Suprapubic skin (tissue), 4 donors: Measurements from ENCODE around the gene ZNF423. TPM values are rescaled to one million over a fixed set of nuclear protein-coding genes. Genes with fewer than 3 reads are reported as not detected.

Experiments
- DNase-seq, 2 donors: peaks; one replicate each; pipeline ENCODE4 v3.0.0-alpha.2; 2019; ENCODE audit warnings: low spot score in 2 of 2
- H3K27ac ChIP-seq: fragments of 200-600 bp; sonication (generic); one replicate; pipeline ENCODE4 v1.5.1; 2019
- H3K27me3 ChIP-seq: fragments of 200-600 bp; sonication (generic); one replicate; pipeline ENCODE4 v1.5.1; 2019
- H3K36me3 ChIP-seq: fragments of 200-600 bp; sonication (generic); one replicate; pipeline ENCODE4 v1.5.1; 2019
- H3K4me1 ChIP-seq: fragments of 200-600 bp; sonication (generic); one replicate; pipeline ENCODE4 v1.5.1; 2019
- H3K4me3 ChIP-seq: fragments of 200-600 bp; sonication (generic); one replicate; pipeline ENCODE4 v1.5.1; 2019; ENCODE audit warnings: mild to moderate bottlenecking
- H3K9me3 ChIP-seq: fragments of 200-600 bp; sonication (generic); one replicate; pipeline ENCODE4 v1.5.1; 2019
- CTCF ChIP-seq, 2 donors: fragments of 200-600 bp in 1 of 2; fragments of 450-650 bp in 1 of 2; sonication (generic) in 1 of 2; IDR thresholded peaks; one replicate each; pipeline ENCODE4 v1.5.1; 2016 to 2019; ENCODE audit warnings: antibody characterized with exemption in 2 of 2, mild to moderate bottlenecking in 1 of 2, moderate library complexity in 1 of 2
- EP300 ChIP-seq: sonication (generic); formaldehyde crosslinking; IDR thresholded peaks from one replicate; pipeline ENCODE4 v1.6.1; 2017; ENCODE audit warnings: antibody characterized with exemption
- POLR2A ChIP-seq, 2 donors: fragments of 450-650 bp; IDR thresholded peaks; one replicate each; pipeline ENCODE4 v1.6.1; 2017; ENCODE audit warnings: antibody characterized with exemption in 2 of 2, mild to moderate bottlenecking in 2 of 2, moderate library complexity in 2 of 2
- POLR2AphosphoS5 ChIP-seq, 3 donors: sonication (generic); formaldehyde crosslinking; IDR thresholded peaks; one replicate each; pipeline ENCODE4 v1.6.1; 2017; ENCODE audit warnings: antibody characterized with exemption in 3 of 3
- WGBS: methylation state at CpG from one replicate; pipeline ENCODE4 v1.1.5; 2018; 5-methylcytosine and 5-hydroxymethylcytosine counted together
- total RNA-seq, 4 donors: library from RNA; depleted of rRNA; stranded (reverse); fragments of >200 nt; gene quantifications; one replicate each; pipeline ENCODE4 v1.1.0, GENCODE V29; 2016

ZNF423 gene
- total RNA-seq, 4 donors from 2014 or later, result 1.3 to 5.3 (median 1.9) TPM

GRCh38 chr16:49482690-49483089, 373.2 kb downstream of the ZNF423 start:
- peaks cover 11% of the 10 kb centered on the region for H3K4me1 ChIP-seq
- TF ChIP-seq POLR2AphosphoS5 (IDR thresholded peaks at IDR 0.05) (no peak), EP300 (no peak), CTCF (IDR thresholded peaks at IDR 0.05) (no peak), POLR2A (IDR thresholded peaks at IDR 0.05) (no peak)
- peaks cover 3% of the 10 kb centered on the region for H3K27me3 ChIP-seq
- WGBS, result 61% methylated on average over 8 of the region's 8 CpGs
- no peaks in the 10 kb centered on the region for H3K36me3 ChIP-seq
- H3K9me3 ChIP-seq, result no peaks in the 10 kb centered on the region
- DNase-seq, result peak; percentile 27 to 43
- H3K4me3 ChIP-seq, result no peak overlapping the region
- no peak overlapping the region for H3K27ac ChIP-seq

- no peak for TF ChIP-seq CTCF (IDR thresholded peaks at IDR 0.05)
- no peak for DNase-seq
- no peaks in the 10 kb centered on the region for H3K4me1 ChIP-seq
- H3K27me3 ChIP-seq, result peaks cover 3% of the 10 kb centered on the region
- H3K4me3 ChIP-seq, result no peak overlapping the region
- no peaks in the 10 kb centered on the region for H3K9me3 ChIP-seq
- no peaks in the 10 kb centered on the region for H3K36me3 ChIP-seq
- H3K27ac ChIP-seq, result no peak overlapping the region
These were observed 377.3 kb downstream of the ZNF423 start for GRCh38 chr16:49478616-49479015.

GRCh38 chr16:49478107-49478506, 377.8 kb downstream of the ZNF423 start:
- no peak overlapping the region for H3K4me3 ChIP-seq
- 80% methylated on average over 1 of the region's 3 CpGs for WGBS
- TF ChIP-seq POLR2A (IDR thresholded peaks at IDR 0.05) (no peak), CTCF (IDR thresholded peaks at IDR 0.05) (no peak), POLR2AphosphoS5 (IDR thresholded peaks at IDR 0.05) (no peak), EP300 (no peak)
- H3K27me3 ChIP-seq, result peaks cover 3% of the 10 kb centered on the region
- H3K4me1 ChIP-seq, result no peaks in the 10 kb centered on the region
- peak; percentile 25 to 64 for DNase-seq
- no peak overlapping the region for H3K27ac ChIP-seq
- no peaks in the 10 kb centered on the region for H3K9me3 ChIP-seq
- no peaks in the 10 kb centered on the region for H3K36me3 ChIP-seq

GRCh38 chr16:49477250-49477895, 378.5 kb downstream of the ZNF423 start:
- no peak overlapping the region for H3K4me3 ChIP-seq
- TF ChIP-seq EP300 (no peak), POLR2AphosphoS5 (IDR thresholded peaks at IDR 0.05) (no peak), POLR2A (IDR thresholded peaks at IDR 0.05) (no peak), CTCF (IDR thresholded peaks at IDR 0.05) (no peak)
- no peaks in the 10 kb centered on the region for H3K4me1 ChIP-seq
- DNase-seq, result no peak
- H3K9me3 ChIP-seq, result no peaks in the 10 kb centered on the region
- no peaks in the 10 kb centered on the region for H3K27me3 ChIP-seq
- H3K27ac ChIP-seq, result no peak overlapping the region
- H3K36me3 ChIP-seq, result no peaks in the 10 kb centered on the region

GRCh38 chr16:49474741-49475140, 381.2 kb downstream of the ZNF423 start:
- Histone ChIP-seq H3K9me3 (no peaks in the 10 kb centered on the region), H3K27me3 (no peaks in the 10 kb centered on the region), H3K4me1 (no peaks in the 10 kb centered on the region), H3K27ac (no peak overlapping the region), H3K36me3 (no peaks in the 10 kb centered on the region), H3K4me3 (no peak overlapping the region)
- 70% methylated on average over 4 of the region's 11 CpGs for WGBS
- no peak for TF ChIP-seq POLR2AphosphoS5 (IDR thresholded peaks at IDR 0.05)
- peak; percentile 30 to 74 for DNase-seq

GRCh38 chr16:49473773-49474172, 382.1 kb downstream of the ZNF423 start:
- DNase-seq, result peak; percentile 37 to 65
- 89% methylated on average over 4 of the region's 5 CpGs for WGBS
- TF ChIP-seq POLR2A (IDR thresholded peaks at IDR 0.05) (no peak), POLR2AphosphoS5 (IDR thresholded peaks at IDR 0.05) (no peak), CTCF (IDR thresholded peaks at IDR 0.05) (no peak), EP300 (no peak)
- no peak overlapping the region for H3K27ac ChIP-seq
- no peaks in the 10 kb centered on the region for H3K36me3 ChIP-seq
- no peaks in the 10 kb centered on the region for H3K9me3 ChIP-seq
- no peaks in the 10 kb centered on the region for H3K27me3 ChIP-seq
- no peak overlapping the region for H3K4me3 ChIP-seq
- H3K4me1 ChIP-seq, result no peaks in the 10 kb centered on the region
